Measurements from ENCODE around the gene FASTKD1.
"Not testable (repeated sequence)": the region's sequence is repeated elsewhere in the genome, so short reads cannot be mapped to it uniquely, and the experiment has no call there.

Gene FASTKD1

GRCh38 chr2:169573160-169573973 lies at the start of gene FASTKD1:
Gene FASTKD1 (minus strand): TSS chr2:169573865. CDS start chr2:169572029, 1,836 bp downstream.
- DNase-seq: peak; percentile 87 to 90

- DNase-seq: no peak
These were observed 49.6 kb upstream of the FASTKD1 start for GRCh38 chr2:169623235-169623634.

GRCh38 chr2:169620509-169620908 lies 46.8 kb upstream of the FASTKD1 start:
- no peak for DNase-seq

- no peak for DNase-seq
These were observed 46.3 kb upstream of the FASTKD1 start for GRCh38 chr2:169619946-169620345.

GRCh38 chr2:169615982-169616381 lies 42.3 kb upstream of the FASTKD1 start:
- not testable (repeated sequence) for DNase-seq

GRCh38 chr2:169613876-169614275 lies 40.2 kb upstream of the FASTKD1 start:
- no peak for DNase-seq

- DNase-seq: no peak
These were observed 35.6 kb upstream of the FASTKD1 start for GRCh38 chr2:169609264-169609663.

- DNase-seq: no peak
These were observed 25.9 kb upstream of the FASTKD1 start for GRCh38 chr2:169599568-169599967.

- no peak for DNase-seq
These were observed 25.3 kb upstream of the FASTKD1 start for GRCh38 chr2:169598982-169599381.

GRCh38 chr2:169596546-169596945 lies 22.9 kb upstream of the FASTKD1 start:
- DNase-seq: not testable (repeated sequence)

GRCh38 chr2:169590804-169591203 lies 17.1 kb upstream of the FASTKD1 start:
- no peak for DNase-seq

- no peak for DNase-seq
These were observed 12.0 kb upstream of the FASTKD1 start for GRCh38 chr2:169585673-169586072.

GRCh38 chr2:169584005-169584877 lies 10.6 kb upstream of the FASTKD1 start, which contains the start of gene PPIG:
Gene PPIG (plus strand): TSS chr2:169584351. CDS start chr2:169604042, 19,691 bp downstream.
- peak; percentile 88 to 91 for DNase-seq

GRCh38 chr2:169583518-169583917 lies 9.9 kb upstream of the FASTKD1 start:
- DNase-seq: no peak

- DNase-seq: not testable (repeated sequence)
These were observed 9.0 kb upstream of the FASTKD1 start for GRCh38 chr2:169582552-169583266.

GRCh38 chr2:169579044-169579443 lies 5.4 kb upstream of the FASTKD1 start:
- DNase-seq: no peak

GRCh38 chr2:169575264-169575663 lies 1.6 kb upstream of the FASTKD1 start:
- not testable (repeated sequence) for DNase-seq

GRCh38 chr2:169574539-169574938 lies 874 bp upstream of the FASTKD1 start:
- not testable (repeated sequence) for DNase-seq

GRCh38 chr2:169573974-169574299 lies 272 bp upstream of the FASTKD1 start:
- no peak for DNase-seq

- no peak for DNase-seq
These were observed 875 bp downstream of the FASTKD1 start for GRCh38 chr2:169572821-169573159.

- DNase-seq: no peak
These were observed 1.5 kb downstream of the FASTKD1 start for GRCh38 chr2:169572189-169572588.

- DNase-seq: no peak
These were observed 2.1 kb downstream of the FASTKD1 start for GRCh38 chr2:169571571-169571970.

- not testable (repeated sequence) for DNase-seq
These were observed 2.9 kb downstream of the FASTKD1 start for GRCh38 chr2:169570752-169571151.

Measured in CD4-positive, alpha-beta T cell treated with Interleukin-1 beta for 1 hour (primary cell).